Lung microvascular endothelial cell (primary cell): ENCODE results near the gene NR2F6. TPM values are rescaled to one million over a fixed set of nuclear protein-coding genes. Genes with fewer than 3 reads are reported as not detected.
"Not testable (repeated sequence)": the region's sequence is repeated elsewhere in the genome, so short reads cannot be mapped to it uniquely, and the experiment has no call there.

ENCODE experiments used
- DNase-seq, 2 donors: peaks; one replicate each; pipeline versions ENCODE4 v3.0.0 to v3.0.0-alpha.2; 2010; ENCODE audit warnings: low read depth in 2 of 2
- total RNA-seq: library from RNA; depleted of rRNA; stranded (reverse); fragments of >200 nt; gene quantifications from 2 replicates; pipeline ENCODE4 v1.2.1, GENCODE V29; 2014

NR2F6 gene
- total RNA-seq: 22.9 and 38.5 TPM in 2 replicates

DNA sequence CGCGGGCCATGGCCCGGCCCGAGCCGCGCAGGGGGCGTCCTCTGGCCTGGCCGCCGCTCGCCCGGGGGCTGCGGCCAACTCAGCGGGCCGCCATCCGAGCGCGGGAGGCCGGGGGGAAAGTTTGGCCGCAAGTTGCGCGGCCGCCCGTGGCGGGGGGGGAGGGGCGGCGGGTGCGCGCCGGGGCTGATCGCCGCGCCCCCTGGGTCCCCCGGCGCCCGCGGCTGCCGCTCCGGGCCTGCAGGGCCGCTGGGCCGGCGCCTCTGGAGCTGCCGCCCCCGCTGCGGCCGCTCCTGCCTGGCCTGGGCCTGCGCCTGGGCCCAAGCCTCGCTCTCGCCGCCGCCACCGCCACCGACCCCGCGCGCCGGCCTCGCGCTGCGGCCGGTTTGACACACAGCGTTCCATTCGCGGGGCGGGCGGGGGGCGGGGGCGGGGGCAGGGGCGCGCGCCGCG is at the start of gene NR2F6:
Gene NR2F6 (minus strand): TSS at position 385 of the 450 bp plus-strand sequence. CDS start 699 bp downstream, outside the sequence.
- no peak for DNase-seq

DNA sequence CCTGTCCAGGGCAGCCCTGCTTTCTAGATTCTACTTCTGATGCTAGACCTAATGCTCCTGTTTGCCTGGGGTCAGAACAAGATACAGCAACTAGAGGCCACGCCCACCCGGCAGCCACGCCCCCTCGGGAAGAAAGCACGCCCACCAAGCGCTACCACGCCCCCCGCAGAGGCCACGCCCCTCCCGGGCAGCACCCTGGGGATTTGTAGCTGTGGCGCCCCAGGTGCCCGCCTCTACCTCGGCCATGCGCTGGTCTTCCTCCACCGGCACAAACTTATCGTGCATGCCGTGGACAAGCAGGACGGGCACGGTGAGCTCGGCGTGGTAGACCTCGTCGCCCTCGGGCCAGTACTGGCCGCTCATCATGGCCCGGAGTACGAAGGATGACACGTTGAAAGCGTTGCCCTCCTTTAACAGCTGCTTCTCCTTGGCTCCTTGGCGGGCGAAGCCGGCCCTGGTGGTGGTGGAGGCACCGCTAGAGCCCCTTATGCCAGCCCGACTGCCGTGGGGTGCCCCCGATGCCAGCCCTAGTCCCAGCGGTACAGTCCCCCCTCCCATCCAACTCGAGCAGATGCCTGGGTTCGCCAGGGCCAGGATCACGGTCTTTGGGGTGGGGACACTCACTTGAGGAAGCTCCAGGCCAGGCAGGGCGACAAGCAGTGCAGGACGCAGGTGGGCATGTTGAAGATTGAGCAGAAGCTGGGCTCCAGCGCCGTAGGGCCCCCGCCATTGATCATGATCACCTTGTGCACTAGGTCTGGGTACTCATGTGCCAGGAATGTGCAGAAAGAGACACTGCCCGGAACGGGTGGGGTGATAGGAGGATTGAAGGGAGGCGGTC is 48.6 kb upstream of the NR2F6 start:
- peak; percentile 24 to 44 for DNase-seq

DNA sequence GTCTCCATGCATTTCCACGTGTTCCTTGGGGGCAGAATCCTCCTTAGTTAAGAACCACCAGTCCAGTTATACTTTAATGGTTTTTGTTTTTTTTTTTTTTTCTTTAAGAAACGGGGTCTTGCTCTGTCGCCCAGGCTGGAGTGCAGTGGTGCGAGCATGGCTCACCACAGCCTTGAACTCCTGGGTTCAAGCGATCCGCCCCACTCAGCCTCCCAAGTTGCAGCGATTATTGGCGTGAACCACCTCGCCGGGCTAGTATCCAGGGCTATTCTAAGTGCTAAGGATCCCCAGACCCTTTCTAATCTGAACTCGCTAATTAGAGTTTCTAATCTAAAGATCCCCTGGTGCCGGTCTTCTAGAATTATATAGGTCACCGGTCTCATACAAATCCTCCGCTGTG is 47.9 kb upstream of the NR2F6 start:
- no peak for DNase-seq

DNA sequence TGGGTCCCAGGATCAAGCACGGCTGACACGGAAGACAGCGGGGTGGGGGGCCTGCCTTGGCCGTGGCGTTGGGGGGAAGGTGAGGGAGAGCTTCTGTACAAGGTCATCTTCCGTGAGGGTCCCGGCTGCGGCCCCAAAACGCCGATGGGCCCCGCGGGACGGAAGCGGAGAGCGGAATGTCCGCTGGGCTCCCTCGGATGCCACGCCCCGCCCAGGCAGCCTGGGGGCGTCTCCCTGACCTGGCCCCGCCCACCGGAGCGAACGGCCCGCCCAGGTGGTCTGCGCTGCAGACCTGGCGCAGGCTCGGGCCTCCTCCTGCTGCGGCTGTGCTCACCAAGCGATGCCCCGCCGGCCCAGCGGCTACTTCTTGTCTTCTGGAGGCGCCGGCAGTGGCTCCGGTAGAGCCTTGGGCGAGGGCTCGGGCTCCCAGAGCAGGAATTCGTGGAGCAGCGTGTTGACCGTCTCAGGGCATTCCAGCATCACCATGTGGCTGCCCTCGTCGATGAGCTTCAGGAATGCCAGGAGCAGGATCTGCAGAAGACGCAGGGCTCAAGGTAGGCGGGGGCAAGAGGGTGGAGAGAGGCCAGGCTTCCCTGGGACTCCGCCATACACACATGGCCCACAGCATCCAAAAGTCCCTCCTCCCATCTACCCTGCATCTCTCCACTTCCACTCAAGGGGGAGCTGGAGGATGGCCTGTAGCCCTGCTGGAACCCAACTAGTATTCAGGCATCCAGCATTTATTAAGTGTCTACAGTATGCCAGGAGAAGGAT is 46.8 kb upstream of the NR2F6 start:
- peak; percentile 85 to 86 for DNase-seq

DNA sequence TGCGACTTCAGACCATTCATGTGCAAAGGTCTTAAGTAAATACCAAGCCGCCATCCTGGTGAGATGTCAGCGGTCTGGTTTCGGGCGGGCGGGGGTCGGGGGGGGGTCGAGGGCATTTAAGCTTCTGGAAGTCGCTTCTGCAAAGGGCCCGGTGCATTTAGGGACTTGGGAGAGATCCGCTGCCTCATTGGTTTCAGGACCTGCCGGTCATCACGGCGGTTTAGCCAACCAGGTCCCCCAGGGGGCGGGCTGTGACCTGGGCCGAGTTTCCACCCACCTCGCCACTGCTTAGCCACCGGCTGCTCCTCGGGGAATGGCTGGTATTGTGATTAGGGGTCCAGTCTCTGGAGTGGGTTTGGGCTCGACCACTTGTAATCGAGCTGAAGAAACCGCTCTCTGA is 43.8 kb upstream of the NR2F6 start:
- peak; percentile 85 to 92 for DNase-seq

DNA sequence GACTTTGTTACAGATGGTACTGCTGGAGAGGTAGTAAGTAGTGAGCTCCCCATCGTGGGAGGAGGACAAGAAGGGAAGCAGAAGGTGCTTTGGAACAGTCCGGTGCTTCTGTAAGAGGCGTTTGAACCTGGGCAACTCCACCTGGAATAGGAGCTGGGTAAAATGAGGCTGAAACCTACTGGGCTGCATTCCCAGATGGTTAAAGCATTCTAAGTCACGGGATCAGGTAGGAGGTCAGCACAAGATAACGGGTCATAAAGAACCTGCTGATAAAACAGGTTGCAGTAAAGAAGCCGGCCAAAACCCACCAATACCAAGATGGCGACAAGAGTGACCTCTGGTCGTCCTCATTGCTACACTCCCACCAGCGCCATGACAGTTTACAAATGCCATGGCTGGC is 41.0 kb upstream of the NR2F6 start:
- DNase-seq: no peak

DNA sequence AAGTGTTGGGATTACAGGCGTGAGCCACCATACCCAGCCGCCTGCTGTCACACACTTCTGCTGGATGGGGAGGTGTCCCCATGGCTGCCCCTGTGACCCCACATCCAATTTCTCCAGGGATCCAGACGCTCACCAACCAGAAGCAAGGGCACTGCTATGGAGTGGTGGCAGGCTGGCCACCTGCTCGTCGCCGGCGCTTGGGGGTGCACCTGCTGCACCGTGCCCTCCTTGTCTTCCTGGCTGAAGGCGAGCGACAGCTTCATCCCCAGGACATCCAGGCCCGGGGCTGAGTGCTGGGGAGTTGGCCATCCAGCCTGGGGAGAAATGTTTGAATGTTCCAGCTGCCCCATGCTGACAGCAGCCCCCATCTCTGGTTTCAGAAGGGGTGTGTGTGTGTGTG is 40.5 kb upstream of the NR2F6 start:
- DNase-seq: no peak

DNA sequence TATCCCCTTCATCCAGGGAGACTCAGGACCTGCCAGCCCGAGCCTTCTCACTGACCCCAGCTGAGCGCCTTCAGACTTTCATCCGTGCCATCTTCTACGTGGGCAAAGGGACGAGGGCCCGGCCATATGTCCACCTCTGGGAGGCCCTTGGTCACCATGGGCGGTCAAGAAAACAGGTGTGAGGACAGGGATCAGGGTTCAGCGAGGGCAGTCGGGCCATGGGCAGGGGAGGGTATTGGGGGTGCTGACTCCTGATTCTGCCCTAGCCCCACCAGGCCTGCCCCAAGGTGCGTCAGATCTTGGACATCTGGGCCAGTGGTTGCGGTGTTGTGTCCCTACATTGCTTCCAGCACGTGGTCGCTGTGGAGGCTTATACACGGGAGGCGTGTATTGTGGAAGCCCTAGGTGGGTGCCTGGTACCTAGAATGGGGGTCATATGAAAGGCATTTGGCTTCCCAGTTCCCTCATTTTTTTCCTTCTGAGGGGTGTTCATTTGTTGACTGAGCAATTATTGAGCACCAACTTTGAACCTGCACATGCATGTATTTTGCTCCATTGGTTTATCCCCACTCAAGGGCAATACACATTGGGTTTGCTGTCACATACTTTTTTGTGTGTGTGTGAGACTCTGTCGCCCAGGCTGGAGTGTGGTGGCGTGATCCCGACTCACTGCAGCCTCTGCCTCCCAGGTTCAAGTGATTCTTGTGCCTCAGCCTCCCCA is 39.9 kb upstream of the NR2F6 start:
- no peak for DNase-seq

DNA sequence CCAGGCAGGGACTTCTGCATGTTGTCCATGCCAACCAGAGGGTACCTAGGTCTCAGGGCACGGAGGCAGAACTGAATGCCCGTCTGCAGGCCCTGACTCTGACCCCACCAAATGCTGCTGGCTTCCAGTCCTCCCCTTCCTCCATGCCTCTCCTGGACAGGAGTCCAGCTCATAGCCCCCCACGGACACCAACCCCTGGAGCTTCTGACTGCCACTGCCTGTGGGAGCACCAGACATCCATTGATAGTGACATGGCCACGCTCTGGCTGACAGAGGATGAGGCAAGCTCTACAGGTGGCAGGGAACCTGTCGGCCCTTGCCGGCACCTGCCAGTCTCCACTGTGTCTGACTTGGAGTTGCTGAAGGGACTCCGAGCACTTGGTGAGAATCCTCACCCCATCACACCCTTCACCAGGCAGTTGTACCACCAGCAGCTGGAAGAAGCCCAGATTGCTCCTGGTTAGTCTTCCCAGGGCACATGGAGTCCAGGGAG is 37.8 kb upstream of the NR2F6 start:
- DNase-seq: no peak

DNA sequence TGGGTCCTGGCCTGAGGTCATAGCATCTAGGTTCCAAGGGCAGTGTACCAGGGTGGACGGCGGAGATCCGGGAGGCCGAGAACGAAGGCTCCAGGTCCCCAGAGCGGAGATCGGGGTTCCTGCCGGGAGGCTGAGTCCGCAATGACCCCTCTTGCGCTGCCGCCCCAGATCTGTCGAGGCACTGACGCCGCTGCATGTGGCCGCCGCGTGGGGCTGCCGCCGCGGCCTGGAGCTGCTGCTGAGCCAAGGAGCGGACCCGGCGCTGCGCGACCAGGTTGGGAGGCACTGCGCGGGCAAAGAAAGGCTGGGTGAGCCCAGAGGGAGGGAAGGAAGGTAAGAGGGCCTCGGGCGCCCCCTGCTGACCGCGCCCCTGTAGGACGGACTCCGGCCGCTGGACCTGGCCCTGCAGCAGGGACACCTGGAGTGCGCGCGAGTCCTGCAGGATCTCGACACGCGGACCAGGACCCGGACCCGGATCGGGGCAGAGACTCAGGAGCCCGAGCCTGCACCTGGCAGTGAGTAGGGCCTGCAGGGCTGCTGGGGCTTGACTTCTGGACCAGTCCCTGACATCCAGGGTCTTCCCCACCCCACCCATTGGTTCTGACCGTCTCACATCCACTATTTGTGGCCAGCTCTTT is 36.9 kb upstream of the NR2F6 start:
- peak; percentile 74 to 85 for DNase-seq

DNA sequence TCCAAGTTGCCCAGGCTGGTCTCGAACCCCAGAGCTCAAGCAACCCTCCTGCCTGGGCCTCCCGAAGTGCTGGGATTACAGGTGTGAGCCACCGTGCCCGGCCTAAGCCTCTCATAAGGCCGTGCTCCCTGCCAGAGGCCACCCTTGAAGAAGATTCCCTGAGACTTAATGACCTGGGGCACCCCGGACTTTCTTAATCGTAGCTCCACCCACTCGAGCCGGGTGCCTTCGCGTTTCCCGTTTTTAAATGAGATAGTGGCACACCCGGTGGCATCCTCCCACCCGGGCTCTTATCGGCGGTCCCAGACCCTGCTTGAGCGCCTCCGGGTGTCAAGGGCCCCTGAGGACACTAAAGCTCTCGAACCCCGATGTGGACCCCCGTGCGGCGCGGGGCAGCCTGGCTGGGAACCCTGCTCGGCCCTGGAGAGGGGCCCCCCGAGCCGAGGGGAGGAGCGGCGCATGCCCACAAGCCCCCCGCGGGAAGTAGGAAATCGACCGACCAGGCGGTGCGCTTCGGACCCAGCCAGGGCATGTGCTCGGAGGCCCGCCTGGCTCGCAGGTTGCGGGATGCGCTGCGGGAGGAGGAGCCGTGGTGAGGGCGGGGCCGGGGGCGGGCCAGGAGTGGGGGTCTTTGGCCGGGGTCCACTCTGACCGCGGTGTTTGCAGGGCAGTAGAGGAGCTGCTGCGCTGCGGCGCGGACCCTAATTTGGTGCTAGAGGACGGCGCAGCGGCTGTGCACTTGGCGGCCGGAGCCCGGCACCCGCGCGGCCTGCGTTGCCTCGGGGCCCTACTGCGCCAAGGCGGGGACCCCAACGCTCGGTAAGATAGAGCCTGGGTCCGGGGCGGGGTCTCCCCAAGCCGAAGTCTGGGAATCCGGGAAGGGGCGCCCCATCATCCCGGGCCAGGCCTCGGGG is 35.9 kb upstream of the NR2F6 start, which contains the start of gene ANKLE1:
Gene ANKLE1 (plus strand): TSS at position 511 of the 914 bp plus-strand sequence. CDS start 20 bp downstream, at position 531.
- peak in 1 of 2 donors; percentile 48 for DNase-seq

DNA sequence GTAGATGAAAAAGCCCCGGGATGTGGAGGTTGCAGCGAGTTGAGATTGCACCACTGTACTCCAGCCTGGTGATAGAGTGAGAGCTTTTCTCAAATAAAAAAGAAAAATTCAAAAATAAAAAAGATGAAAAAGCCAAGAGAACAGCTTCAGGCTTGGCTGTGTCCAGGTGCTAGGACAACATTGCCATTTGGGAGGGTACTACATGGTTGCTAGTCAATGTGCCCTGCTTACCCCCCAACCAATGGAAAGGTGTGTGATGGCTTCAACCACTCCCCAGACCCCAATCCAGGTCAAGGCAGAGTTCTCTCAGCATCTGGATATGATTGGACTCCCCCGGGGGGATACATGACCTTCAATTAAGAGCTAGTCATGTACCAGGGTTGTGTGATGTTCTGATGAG is 33.7 kb upstream of the NR2F6 start:
- no peak for DNase-seq

DNA sequence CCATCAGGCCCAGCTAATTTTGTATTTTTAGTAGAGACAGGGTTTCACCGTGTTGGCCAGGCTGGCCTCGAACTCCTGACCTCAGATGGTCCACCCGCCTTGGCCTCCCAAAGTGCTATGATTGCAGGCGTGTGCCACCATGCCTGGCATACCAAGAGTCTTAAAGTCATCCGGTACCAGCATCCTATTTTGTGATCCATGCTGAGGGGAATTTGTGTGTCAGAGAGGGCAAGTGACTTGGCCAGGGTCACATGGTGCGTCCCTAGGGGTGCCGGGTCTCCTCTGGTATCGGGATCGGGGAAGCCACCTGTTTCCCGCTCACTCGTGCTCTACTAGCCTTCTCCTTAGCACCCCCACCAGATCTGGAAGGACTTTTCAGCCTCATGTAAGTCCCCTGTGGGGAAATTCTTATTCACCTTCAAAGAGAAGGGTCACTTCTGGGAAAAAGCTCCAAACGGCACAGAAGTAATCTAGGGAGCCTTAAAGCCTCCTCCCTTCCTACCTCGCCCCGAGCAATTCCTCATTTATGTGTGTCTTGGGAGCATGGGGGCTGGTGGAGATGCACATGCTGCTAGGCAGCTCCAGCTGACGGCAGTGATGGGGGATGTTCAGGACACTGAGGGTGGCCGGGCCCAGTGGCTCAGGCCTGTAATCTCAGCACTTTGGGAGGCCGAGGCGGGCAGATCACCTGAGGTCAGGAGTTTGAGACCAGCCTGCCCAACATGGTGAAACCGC is 29.9 kb upstream of the NR2F6 start:
- no peak for DNase-seq

DNA sequence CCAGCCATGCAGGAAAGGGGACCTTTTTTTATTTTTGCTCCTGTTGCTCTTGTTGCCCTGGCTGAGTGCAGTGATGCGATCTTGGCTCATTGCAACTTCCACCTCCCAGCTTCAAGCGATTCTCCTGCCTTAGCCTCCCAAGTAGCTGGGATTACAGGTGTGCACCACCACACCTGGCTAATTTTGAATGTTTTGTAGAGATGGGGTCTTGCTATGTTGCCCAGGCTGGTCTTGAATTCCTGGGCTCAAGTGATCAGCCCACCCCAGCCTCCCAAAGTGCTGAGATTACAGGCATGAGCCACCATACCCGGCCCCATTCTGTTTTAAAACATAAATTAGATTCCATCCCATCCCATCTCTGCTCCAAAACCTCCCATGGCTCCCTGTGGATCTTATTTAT is 29.2 kb upstream of the NR2F6 start:
- not testable (repeated sequence) for DNase-seq

DNA sequence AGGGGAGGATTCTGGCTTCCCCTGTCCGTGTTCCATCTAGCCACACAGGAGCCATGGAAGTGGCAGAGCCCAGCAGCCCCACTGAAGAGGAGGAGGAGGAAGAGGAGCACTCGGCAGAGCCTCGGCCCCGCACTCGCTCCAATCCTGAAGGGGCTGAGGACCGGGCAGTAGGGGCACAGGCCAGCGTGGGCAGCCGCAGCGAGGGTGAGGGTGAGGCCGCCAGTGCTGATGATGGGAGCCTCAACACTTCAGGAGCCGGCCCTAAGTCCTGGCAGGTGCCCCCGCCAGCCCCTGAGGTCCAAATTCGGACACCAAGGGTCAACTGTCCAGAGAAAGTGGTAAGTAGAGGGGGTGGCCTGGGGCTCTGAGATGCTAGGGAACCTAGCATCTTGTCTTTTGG is 23.0 kb upstream of the NR2F6 start:
- no peak for DNase-seq

DNA sequence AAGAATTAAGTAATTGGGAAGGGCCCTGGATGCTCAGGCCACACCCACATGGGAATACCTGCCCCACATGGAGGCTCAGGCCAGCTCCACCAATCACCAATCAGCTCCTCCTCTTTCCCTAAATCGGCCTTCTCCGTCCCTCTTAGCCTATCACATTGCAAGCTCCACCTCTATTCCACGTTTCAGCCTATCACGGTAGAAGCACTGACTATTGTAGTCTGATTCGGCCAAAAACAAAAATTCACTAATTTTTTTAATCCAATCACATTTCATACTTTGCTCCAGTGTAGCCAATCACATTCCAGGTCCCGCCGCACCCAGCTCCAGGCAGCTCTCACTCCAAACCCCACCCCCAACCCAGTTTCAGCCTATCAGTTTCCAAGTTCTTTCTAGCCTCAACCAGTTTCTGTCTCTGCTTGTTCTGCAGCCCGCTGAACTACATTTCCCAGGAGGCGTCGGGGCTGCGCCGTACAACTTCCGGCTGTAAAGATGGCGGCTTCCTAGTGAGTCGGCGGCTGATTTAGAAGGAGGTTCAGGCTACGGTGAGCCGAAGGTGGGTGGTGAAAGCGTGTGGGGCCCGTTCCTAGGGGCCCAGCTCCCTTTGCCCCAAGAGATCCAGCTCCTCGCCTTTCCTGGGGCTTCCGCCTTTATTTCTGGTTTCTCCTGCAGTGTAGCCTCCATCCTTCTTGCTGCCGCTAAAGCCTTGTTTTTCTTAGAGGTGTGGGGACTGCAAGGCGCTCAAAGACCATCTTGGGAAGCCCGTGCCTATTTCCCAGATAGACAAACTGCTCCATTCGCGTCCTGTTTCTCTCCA is 21.5 kb upstream of the NR2F6 start, which contains the start of gene BABAM1:
Gene BABAM1 (plus strand): TSS at position 469 of the 814 bp plus-strand sequence. CDS start 1,364 bp downstream, outside the sequence.
- peak; percentile 99 for DNase-seq

DNA sequence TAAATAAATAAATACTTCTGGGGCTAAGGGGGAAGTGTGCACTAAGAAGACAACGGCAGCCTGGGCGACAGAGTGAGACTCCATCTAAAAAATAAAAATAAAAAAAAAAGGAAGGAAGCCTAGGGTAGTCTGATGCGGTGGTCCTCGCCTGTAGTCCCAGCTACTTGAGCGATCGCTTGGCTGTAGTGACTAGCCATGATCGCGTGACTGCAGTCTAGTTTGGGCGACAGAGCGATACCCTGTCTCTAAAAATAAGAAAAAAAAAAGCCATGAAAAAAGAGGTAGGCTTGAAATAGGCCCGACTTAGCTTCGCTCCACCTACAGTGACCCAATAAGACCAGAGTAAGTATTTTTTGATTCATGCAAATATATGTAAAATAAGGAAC is 20.9 kb upstream of the NR2F6 start:
- no peak for DNase-seq

DNA sequence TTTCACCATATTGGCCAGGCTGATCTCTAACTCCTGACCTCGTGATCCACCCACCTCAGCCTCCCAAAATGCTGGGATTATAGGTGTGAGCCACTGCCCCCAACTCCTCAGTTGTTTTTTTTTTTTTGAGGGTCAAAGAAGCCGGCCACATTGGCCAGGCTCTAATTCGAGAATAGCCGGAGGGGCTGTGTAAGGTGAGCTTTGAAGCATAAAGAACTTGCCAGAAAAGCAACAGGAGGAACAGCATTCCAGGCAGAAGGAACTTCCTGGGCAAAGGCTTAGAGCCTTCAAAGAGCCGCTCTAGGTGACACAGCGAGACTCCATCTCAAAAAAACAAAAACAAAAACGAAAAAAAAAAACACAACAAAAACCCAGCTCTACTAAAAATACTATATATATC is 20.3 kb upstream of the NR2F6 start:
- no peak for DNase-seq
